HG02840 (cell line): ENCODE data around the gene SLC8A2.
"Not testable (repeated sequence)": the region's sequence is repeated elsewhere in the genome, so short reads cannot be mapped to it uniquely, and the experiment has no call there.

Source experiments
- ATAC-seq: cut with Tn5 transposase; IDR thresholded peaks from one replicate; pipeline ENCODE4 v1.9.1; 2021; ENCODE audit warnings: mild to moderate bottlenecking, moderate library complexity, moderate number of reproducible peaks; ENCODE audit not compliant: unreplicated experiment, low FRiP score

Gene SLC8A2

DNA sequence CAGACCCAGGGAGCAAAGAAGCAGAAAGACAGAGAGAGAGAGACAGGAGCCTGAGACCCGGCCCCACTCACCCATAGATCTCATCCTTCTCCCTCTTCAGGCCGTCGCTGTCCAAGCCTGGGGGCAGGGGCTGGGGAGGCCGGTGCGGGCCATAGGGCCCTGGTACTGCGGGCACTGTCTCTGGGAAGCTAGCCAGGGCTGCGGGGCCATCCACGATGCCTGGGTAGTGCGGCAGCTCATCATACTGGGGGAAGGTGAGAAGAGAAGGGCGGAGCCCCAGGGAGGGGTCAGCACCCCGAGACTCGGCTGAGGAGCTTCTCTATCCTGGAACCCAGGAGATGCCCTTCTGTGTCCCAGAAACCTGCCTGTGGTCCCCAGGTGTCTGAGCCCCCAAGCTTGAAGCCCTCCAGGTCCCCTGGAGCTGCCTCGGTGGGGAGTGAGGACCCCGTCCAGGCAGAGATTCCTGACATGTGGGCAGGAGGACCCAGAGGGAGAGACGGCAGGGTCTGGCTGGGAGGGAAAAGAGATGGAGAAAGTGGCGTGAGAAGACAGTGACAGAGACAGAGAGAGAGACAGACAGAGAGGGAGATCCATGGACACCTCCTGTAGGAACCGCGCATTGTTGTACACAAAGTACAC lies 54.5 kb downstream of the SLC8A2 start:
- ATAC-seq = no peak

GRCh38 chr19:47416643-47416985 lies 55.1 kb downstream of the SLC8A2 start:
- no peak for ATAC-seq

GRCh38 chr19:47415953-47416642 lies 55.6 kb downstream of the SLC8A2 start:
- ATAC-seq = no peak

GRCh38 chr19:47414469-47414868 lies 57.2 kb downstream of the SLC8A2 start:
- ATAC-seq = no peak

- ATAC-seq = no peak
Observed at GRCh38 chr19:47413941-47414340, 57.8 kb downstream of the SLC8A2 start.

DNA sequence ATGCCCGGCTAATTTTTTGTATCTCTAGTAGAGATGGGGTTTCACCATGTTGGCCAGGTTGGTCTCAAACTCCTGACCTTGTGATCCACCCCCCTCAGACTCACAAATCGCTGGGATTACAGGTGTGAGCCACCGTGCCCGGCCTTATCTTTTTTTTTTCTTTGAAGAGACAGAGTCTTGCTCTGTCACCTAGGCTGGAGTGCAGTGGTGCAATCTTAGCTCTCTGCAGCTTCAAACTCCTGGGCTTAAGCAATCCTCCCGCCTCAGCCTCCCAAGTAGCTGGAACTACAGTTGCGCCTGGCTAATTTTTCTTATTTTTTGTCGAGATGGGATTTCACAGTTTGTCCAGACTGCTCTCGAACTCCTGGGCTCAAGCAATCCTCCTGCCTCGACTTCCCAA lies 60.0 kb downstream of the SLC8A2 start:
- not testable (repeated sequence) for ATAC-seq

DNA sequence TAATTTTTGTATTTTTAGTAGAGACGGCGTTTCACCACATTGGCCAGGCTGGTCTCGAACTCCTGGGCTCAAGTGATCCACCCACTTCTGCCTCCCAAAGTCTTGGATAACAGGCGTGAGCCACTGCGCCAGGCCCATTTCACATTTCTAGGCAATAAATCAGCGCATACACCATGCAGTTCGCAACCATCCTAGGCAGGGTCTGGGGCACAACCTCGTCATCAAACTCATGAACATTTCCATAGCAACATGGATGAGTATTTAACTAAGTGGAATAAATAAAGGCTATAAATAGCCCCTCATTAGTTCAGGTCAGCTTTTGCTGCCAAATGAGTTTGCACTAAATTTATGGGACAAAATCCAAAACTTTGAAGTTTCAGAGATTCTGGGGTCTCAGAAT lies 60.6 kb downstream of the SLC8A2 start:
- ATAC-seq = no peak

DNA sequence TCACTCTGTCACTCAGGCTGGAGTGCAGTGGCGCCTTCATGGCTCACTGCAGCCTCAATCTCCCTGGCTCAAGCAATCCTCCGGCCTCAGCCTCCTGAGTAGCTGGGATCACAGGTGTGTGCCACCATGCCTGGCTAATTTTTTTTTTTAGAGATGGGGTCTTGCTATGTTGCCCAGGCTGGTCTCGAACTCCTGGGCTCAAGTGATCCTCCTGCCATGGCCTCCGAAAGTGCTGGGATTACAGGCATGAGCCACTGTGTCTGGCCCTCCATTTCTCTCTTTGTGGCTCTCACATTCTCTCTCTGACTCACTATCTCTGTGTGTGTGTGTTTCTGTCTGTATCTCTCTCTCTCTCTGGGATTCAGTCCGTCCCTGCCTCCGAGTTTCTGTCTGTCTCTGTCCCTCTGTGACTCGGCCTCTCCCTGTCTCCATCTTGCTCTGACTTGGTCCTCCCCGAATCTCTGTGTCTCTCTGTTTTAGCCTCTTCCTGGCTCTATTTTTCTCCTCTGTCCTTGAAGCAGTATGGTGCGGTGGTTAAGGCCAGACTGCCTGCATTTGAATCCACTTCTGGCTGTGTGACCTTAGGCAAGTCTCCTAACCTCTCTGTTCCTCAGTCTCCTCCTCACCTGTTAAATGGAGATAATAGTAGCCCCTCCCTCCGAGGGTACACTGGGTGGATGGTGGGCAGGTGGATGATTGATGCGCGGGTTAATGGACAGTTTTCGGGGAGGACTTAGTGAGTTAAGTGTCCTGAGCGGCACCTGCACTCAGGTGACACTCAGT lies 63.3 kb downstream of the SLC8A2 start:
- ATAC-seq = no peak

GRCh38 chr19:47407417-47407774 lies 64.3 kb downstream of the SLC8A2 start:
- ATAC-seq = no peak

- no peak for ATAC-seq
Observed at GRCh38 chr19:47406711-47407416, 64.8 kb downstream of the SLC8A2 start.

- ATAC-seq = no peak
Observed at GRCh38 chr19:47405854-47406417, 65.8 kb downstream of the SLC8A2 start.

DNA sequence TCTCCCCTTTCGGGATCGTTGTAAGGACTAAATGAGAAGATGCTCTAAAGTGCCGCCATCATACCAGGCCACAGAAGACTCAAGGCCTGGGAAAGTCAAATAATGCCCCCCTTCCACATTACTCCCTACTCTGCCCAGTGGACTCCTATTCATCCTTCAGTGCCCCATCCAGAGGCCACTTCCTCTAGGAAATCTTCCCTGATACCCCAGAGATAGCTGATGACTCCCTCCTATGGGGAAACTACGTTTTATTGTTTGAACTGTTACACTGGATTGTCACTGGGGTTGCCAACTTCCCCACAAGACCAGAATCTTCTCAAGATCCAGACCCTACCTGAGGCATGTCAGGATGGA lies 66.5 kb downstream of the SLC8A2 start:
- no peak for ATAC-seq

GRCh38 chr19:47404334-47405196 lies 67.1 kb downstream of the SLC8A2 start:
- no peak for ATAC-seq

DNA sequence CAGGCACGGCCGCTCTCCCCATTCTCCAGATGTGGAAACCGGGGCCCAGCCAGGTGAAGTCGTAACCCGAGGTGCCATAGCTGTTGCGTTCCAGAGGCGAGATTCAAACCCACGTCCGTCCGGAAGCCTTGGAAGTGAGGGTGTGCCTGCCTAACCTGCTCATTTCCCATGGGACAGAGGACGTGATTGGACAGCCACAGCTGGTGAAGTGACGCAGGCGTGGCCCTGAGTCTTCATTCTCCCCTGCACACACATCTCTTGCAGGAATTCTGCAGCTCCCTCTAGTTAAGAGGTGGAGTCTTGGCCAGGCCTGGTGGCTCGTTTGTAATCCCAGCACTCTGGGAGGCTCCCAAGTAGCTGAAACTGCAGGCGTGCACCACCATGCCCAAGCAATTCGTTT lies 69.2 kb downstream of the SLC8A2 start:
- no peak for ATAC-seq

GRCh38 chr19:47398707-47399597 lies 72.7 kb downstream of the SLC8A2 start:
- no peak for ATAC-seq

- ATAC-seq = no peak
Observed at GRCh38 chr19:47391510-47392223, 80.0 kb downstream of the SLC8A2 start.

DNA sequence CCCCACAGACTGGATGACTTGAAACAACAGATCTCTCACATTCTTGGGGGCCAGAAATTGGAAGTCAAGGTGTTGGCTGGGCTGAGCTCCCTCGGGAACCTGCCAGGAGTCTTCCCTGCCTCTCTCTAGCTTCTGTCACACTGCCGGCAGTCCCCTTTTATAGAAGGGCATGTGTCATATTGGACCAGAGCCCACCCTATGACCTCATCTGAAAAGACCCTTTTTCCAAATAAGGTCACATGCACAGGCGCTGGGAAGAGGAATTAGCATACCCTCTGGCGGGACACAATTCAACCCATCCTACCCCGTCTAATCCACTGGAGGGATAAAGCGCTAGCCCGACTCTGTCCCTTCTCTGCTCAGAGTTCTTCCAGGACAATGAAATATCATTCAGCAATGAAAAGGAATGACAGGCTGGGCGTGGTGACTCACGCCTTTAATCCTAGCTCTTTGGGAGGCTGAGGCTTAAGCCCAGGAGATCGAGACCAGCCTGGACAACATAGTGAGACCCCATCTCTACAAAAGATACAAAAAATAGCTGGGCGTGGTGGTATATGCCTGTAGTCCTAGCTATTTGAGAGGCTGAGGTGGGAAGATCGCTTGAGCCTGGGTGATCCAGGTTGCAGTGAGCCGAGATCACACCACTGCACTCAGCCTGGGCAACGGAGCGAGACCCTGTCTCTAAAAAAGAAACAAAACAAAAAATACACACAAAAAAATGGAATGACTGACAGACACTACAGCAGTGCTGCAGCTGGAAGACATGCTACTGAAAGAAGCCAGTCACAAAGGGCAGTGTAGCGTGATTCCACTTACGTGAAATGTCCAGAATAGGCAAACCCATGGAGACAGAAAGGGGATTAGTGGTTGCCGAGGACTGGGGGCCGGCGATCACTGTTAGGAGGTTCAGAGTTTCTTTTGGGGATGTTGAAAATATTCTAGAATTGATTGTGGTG lies 80.9 kb downstream of the SLC8A2 start:
- ATAC-seq = no peak
